ENCODE results near the gene PATJ.

Gene PATJ

GRCh38 chr1:62110198-62110817 lies 368.0 kb downstream of the PATJ start:
- TF ChIP-seq CTCF (IDR thresholded peaks at IDR 0.05; ENCODE audit: extremely low read depth, insufficient read depth, missing control alignments), result no peak
- in situ Hi-C loops (cut with MboI; ENCODE audit: low pct_unique_long_range_greater_than_20kb, low sequenced_read_pairs, unreplicated experiment), result no loop called here

GRCh38 chr1:62111084-62111483 lies 368.8 kb downstream of the PATJ start:
- DNase-seq (ENCODE audit: low spot score), result no peak
- in situ Hi-C loops (cut with MboI; ENCODE audit: low pct_unique_long_range_greater_than_20kb, low sequenced_read_pairs, unreplicated experiment), result no loop called here

More at GRCh38 chr1:62110198-62110817, 368.0 kb downstream of the PATJ start:
- no peak for DNase-seq (ENCODE audit: low spot score)

GRCh38 chr1:62113507-62113906 lies 371.2 kb downstream of the PATJ start:
- no peak for TF ChIP-seq CTCF (IDR thresholded peaks at IDR 0.05; ENCODE audit: extremely low read depth, insufficient read depth, missing control alignments)
- in situ Hi-C loops (cut with MboI; ENCODE audit: low pct_unique_long_range_greater_than_20kb, low sequenced_read_pairs, unreplicated experiment), result no loop called here
- DNase-seq (ENCODE audit: low spot score), result no peak

More at GRCh38 chr1:62111084-62111483, 368.8 kb downstream of the PATJ start:
- TF ChIP-seq CTCF (IDR thresholded peaks at IDR 0.05; ENCODE audit: extremely low read depth, insufficient read depth, missing control alignments), result no peak

- TF ChIP-seq CTCF (IDR thresholded peaks at IDR 0.05; ENCODE audit: extremely low read depth, insufficient read depth, missing control alignments), result no peak
- no peak for DNase-seq (ENCODE audit: low spot score)
- in situ Hi-C loops (cut with MboI; ENCODE audit: low pct_unique_long_range_greater_than_20kb, low sequenced_read_pairs, unreplicated experiment), result no loop called here
Measured at GRCh38 chr1:62117018-62117750, 374.9 kb downstream of the PATJ start.

- in situ Hi-C loops (cut with MboI; ENCODE audit: low pct_unique_long_range_greater_than_20kb, low sequenced_read_pairs, unreplicated experiment), result no loop called here
- no peak for TF ChIP-seq CTCF (IDR thresholded peaks at IDR 0.05; ENCODE audit: extremely low read depth, insufficient read depth, missing control alignments)
- no peak for DNase-seq (ENCODE audit: low spot score)
Measured at GRCh38 chr1:62126579-62127290, 384.5 kb downstream of the PATJ start.

GRCh38 chr1:62128745-62129144 lies 386.5 kb downstream of the PATJ start:
- TF ChIP-seq CTCF (IDR thresholded peaks at IDR 0.05; ENCODE audit: extremely low read depth, insufficient read depth, missing control alignments), result no peak
- in situ Hi-C loops (cut with MboI; ENCODE audit: low pct_unique_long_range_greater_than_20kb, low sequenced_read_pairs, unreplicated experiment), result no loop called here
- DNase-seq (ENCODE audit: low spot score), result no peak
